Cardiac fibroblast (primary cell): Measurements from ENCODE around the gene NECAB3.

ENCODE experiments used
- DNase-seq, 2 donors: peaks; one replicate each; pipeline versions ENCODE4 v3.0.0 to v3.0.0-alpha.2; 2010; ENCODE audit warnings: low read depth in 2 of 2
- H3K4me3 ChIP-seq, 2 donors: replicated peaks in 1 of 2; 1 replicate in 1 of 2; 2 replicates in 1 of 2; pipeline ENCODE4 v1.5.1; 2011; ENCODE audit warnings: low read depth in 2 of 2, low read length in 2 of 2, mild to moderate bottlenecking in 2 of 2, moderate library complexity in 1 of 2
- TF ChIP-seq, protein P1 (sequence below): IDR thresholded peaks from one replicate; pipeline ENCODE4 v1.5.1; 2011; ENCODE audit warnings: low read depth, mild to moderate bottlenecking, low read length, inconsistent platforms

Gene NECAB3

DNA sequence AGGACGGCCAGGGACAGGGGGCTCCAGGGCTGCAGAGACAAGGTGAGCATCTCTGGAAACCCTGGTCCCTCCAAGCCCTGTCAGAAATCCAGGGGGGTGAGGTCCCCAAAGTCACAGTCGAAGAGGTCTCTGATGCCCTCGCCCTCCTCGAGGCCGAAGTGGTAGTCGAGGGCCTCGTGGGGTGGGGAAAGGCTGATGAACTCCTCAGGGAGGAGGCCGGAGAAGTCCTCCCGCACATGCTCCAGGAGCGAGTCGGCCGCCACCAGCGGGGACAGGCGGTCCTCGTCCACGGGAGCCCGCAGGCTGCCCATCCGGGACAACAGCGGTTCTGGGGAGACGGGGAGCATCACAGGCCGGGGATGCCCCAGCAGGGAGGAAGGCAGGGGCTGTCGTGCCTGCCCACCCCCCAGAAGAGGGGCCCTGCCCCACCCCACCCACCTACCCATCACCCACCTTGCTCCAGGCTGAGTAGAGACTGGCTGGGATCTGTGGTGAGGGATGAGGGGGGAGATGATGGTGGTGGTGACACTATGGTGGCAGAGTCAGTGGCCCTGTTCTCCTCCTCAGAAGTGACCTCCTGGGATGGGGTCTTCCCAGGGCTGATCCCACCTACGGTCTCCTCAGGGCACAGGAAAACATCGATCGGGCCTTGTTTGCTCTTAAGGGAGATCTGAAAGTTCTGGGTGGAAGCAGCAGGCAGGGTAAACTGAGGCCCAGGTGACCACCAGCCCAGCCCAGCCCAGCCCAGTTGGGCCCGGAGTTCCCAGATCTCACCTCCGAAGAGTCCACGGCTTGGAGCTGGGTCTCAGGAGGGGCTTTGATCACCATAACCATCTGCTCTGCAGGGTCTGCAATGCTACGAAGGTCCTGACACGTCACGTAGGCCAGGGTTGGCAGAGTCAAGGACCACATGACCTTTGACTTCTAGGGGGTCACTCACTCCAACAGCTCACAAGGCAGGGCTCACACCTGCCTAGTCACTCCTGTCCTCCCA is 2.7 kb upstream of the NECAB3 start:
- H3K4me3 ChIP-seq = no peak overlapping the region

DNA sequence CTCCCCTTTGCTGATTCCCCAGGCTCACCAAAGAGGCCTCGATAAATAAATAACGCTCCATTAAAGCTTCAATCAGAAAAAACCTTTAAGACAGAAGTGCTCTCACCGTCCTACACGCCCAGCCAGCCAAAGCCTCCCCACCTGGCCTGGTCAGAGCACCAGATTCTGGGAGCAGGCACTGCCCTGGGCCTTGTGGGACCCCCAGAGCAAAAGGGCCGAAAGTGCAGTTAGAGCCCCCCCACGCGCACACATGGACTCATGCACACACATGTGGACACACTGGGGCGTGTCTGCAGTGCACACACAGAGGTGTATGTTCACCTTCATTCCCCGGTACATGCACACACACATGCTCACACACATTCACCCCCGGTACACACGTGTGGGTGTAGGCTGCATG is 1.9 kb upstream of the NECAB3 start:
- H3K4me3 ChIP-seq = no peak overlapping the region
- DNase-seq = no peak
- TF ChIP-seq, protein P1, sequence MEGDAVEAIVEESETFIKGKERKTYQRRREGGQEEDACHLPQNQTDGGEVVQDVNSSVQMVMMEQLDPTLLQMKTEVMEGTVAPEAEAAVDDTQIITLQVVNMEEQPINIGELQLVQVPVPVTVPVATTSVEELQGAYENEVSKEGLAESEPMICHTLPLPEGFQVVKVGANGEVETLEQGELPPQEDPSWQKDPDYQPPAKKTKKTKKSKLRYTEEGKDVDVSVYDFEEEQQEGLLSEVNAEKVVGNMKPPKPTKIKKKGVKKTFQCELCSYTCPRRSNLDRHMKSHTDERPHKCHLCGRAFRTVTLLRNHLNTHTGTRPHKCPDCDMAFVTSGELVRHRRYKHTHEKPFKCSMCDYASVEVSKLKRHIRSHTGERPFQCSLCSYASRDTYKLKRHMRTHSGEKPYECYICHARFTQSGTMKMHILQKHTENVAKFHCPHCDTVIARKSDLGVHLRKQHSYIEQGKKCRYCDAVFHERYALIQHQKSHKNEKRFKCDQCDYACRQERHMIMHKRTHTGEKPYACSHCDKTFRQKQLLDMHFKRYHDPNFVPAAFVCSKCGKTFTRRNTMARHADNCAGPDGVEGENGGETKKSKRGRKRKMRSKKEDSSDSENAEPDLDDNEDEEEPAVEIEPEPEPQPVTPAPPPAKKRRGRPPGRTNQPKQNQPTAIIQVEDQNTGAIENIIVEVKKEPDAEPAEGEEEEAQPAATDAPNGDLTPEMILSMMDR = no peak

More for the DNA sequence above, 2.7 kb upstream of the NECAB3 start:
- no peak for DNase-seq
- TF ChIP-seq, protein P1 = no peak

DNA sequence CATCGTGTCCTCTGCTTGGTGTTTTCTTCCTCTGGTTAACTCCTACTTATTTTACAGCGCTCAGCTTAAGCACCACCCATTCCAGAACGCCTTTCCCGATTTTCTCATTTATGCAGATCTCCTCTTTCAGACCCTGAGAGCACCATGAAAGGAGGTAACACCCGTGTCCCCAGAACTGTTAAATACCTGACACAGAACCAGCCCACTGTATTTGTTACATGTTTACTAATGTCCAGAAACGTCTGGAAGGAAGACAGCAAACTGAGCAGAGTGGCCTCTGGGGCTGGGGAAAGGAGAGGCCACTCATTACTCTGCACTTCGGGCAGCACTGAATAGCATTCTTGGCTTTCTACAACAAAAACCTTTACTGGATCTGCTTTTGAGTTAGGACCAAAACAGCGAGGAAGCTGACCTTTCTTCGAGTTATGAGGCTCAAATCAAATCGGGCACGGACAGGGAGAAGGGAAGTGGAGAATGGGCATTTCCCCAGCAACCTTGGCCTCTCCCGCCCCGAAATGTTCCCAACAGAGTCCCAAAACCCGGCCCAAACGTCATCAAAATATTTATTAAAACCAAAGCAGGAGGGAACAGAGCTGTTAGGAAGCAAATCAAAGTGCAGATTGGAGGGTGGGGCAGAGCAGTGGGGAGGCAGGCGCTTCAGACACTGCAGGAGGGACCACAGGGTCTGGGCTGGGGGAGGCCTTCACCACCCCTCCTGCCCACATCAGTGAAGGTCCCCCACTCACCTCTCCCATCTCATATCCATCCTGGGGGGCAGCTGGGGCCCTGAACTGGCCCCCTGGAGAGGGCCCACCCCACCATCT is 1.1 kb upstream of the NECAB3 start:
- TF ChIP-seq, protein P1 = no peak
- DNase-seq = peak in 1 of 2 donors; percentile 62
- peak overlapping the region in 1 of 2 donors; percentile 42 for H3K4me3 ChIP-seq

DNA sequence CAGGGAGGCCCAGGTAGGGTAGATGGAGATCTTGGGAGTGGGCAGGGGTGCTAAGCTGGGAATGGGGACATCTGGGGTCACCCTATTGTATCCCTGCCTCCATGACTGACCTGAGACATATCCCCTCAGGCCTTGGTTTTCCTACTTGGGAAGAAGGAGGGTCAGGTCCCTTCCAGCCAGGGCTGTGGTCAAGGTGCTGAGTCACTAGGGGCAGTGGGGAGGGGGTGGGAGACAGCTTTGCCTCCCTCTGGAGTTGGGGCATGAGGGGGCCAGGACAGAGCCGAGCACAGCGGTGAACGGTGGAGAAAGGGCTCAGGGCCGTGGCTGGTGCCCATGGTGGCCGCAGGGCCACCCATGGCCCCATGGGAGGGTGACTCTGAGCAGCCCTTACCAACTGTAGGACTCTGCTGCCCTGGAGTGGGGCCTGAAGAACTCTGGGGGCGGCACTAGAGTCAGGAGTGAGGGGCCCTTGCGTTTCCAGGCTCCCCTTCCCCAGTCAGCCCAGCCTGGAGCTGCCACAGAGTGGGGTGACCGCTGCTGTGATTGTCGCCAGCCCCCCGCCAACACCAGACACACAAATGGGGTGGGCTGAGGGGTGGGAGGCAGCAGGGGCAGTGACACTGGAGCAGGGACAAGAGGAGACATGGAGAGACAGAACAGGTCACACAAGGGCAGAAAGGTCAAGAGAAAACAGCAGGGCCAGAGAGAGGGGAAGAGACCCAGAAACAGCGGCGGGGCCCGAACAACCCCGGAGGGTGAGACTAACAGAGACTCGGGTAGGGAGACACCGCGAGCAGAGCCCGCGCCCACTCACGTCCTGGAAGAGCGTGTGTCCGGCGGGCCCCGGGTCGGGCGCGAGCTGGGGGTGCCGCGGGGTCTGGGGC is 576 bp downstream of the NECAB3 start:
- DNase-seq = peak in 1 of 2 donors; percentile 19
- peak overlapping the region; percentile 56 to 71 for H3K4me3 ChIP-seq
- TF ChIP-seq, protein P1 = no peak

DNA sequence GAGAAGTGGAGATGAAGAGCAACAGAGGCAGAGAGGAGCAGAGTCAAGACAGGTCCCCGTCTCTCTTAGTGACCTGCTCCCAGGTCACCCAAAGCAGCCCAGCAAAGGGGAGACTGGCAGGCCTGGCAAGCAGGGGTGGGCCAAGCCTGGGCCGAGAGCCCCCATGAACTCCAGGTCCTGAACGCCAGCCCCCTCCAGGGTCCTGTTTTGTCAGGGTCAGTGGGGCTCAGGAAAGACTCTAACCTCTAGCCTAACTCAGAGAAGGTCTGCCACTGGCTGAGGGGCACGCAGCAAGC is 1.2 kb downstream of the NECAB3 start:
- DNase-seq = no peak
- peak overlapping the region; percentile 56 to 71 for H3K4me3 ChIP-seq
- TF ChIP-seq, protein P1 = no peak
